H1 (cell line): ENCODE data around the gene ACOT7. TPM values are rescaled to one million over a fixed set of nuclear protein-coding genes. Genes with fewer than 3 reads are reported as not detected.

Source experiments
- ASH2L ChIP-seq: fragments of 200-600, 300-600 bp; sonication (generic); IDR thresholded peaks from one replicate; pipeline ENCODE4 v1.7.1; 2017; ENCODE audit warnings: low read length
- ATF3 ChIP-seq: IDR thresholded peaks from 2 replicates; pipeline ENCODE4 v1.6.1; 2011; ENCODE audit warnings: low read depth, mild to moderate bottlenecking, low read length; ENCODE audit not compliant: insufficient read depth
- EGR1 ChIP-seq: IDR thresholded peaks from 2 replicates; pipeline ENCODE4 v1.6.1; 2011; ENCODE audit warnings: low read depth, low read length, borderline replicate concordance
- FOSL1 ChIP-seq: IDR thresholded peaks from 2 replicates; pipeline ENCODE4 v1.6.1; 2011; ENCODE audit warnings: mild to moderate bottlenecking, low read depth, low read length, moderate library complexity; ENCODE audit not compliant: insufficient read depth
- JUND ChIP-seq: IDR thresholded peaks from 2 replicates; pipeline ENCODE4 v1.6.1; 2011; ENCODE audit warnings: mild to moderate bottlenecking, improper control_type of control experiment, low read length
- KDM5A ChIP-seq: fragments of 200-600 bp; IDR thresholded peaks from 2 replicates; pipeline ENCODE4 v1.7.1; 2012; ENCODE audit warnings: mild to moderate bottlenecking, low read length, inconsistent platforms, mixed read lengths
- MAX ChIP-seq: IDR thresholded peaks from 2 replicates; pipeline ENCODE4 v1.6.1; 2012; ENCODE audit warnings: inconsistent platforms
- SIN3A ChIP-seq, 2 experiments: IDR thresholded peaks in 1 of 2; conservative IDR thresholded peaks in 1 of 2; 2 replicates each; pipeline ENCODE4 v1.6.1; 2011 to 2012; ENCODE audit warnings: low read length in 2 of 2, improper control_type of control experiment in 1 of 2, low read depth in 1 of 2, mild to moderate bottlenecking in 1 of 2
- SIX5 ChIP-seq: IDR thresholded peaks from 2 replicates; pipeline ENCODE4 v1.6.1; 2011; ENCODE audit warnings: mild to moderate bottlenecking, low read depth, low read length
- SP1 ChIP-seq: IDR thresholded peaks from 2 replicates; pipeline ENCODE4 v1.6.1; 2011; ENCODE audit warnings: low read depth, low read length
- TBP ChIP-seq: IDR thresholded peaks from 2 replicates; pipeline ENCODE4 v1.6.1; 2011; ENCODE audit warnings: low read depth, low read length, improper control_type of control experiment
- polyA plus RNA-seq, 7 experiments: library from polyadenylated mRNA; depleted of rRNA in 3 of 7; stranded (reverse) in 5 of 7; unstranded in 2 of 7; fragments of >200 nt in 5 of 7; fragments of 200-250 nt in 2 of 7; gene quantifications; 1 replicate in 5 of 7; 2 replicates in 1 of 7; 4 replicates in 1 of 7; pipeline versions ENCODE4 v1.2.1 to v1.2.3, GENCODE V29; 2011 to 2013; ENCODE audit warnings: missing spikeins in 2 of 7, mixed read lengths in 2 of 7
- total RNA-seq: library from RNA; stranded (reverse); fragmentation: NEBNext Ultra II Directional; extraction: Animal tissue kit (Norgen Biotek cat#: 25700); gene quantifications from 2 replicates; pipeline ENCODE4 v1.2.1, GENCODE V29; 2021

The ACOT7 gene
- total and polyA plus RNA-seq, 2 of the 8 experiments (the other 6 are each of a cell fraction or from before 2014, with no cell fraction given) = 151 to 214 TPM

GRCh38 chr1:6393400-6394187 lies at the start of gene ACOT7 (continued):
- TF ChIP-seq ATF3 (no peak), TBP (peak; percentile 37), EGR1 (no peak), FOSL1 (no peak), MAX (peak; percentile 86), SP1 (no peak), ASH2L (peak; percentile 22), JUND (no peak; the same call in 1 of the 2 replicates), SIN3A (conservative IDR thresholded peaks at IDR 0.05 in 1 of 2, IDR thresholded peaks at IDR 0.05 in 1 of 2; ENCODE audit: low read depth in 1 of 2, low read length in 2 of 2) (no peak), KDM5A (no peak), SIX5 (no peak)
